Large intestine (tissue), 3 donors: ENCODE measurements around the gene FXR1. TPM values are rescaled to one million over a fixed set of nuclear protein-coding genes. Genes with fewer than 3 reads are reported as not detected.
"Not testable (repeated sequence)": the region's sequence is repeated elsewhere in the genome, so short reads cannot be mapped to it uniquely, and the experiment has no call there.

Experiments used
- DNase-seq, 2 donors: peaks; one replicate each; pipeline versions ENCODE4 v3.0.0 to v3.0.0-alpha.2; 2013
- H3K27ac ChIP-seq: one replicate; pipeline ENCODE4 v1.5.1; 2013; ENCODE audit warnings: low read length
- H3K27me3 ChIP-seq: 2 replicates; pipeline ENCODE4 v1.6.1; 2013; ENCODE audit warnings: low read length; ENCODE audit not compliant: control insufficient read depth, insufficient read depth
- H3K36me3 ChIP-seq: 2 replicates; pipeline ENCODE4 v1.6.1; 2013; ENCODE audit warnings: low read length; ENCODE audit not compliant: control insufficient read depth, insufficient read depth
- H3K4me1 ChIP-seq: one replicate; pipeline ENCODE4 v1.6.1; 2013; ENCODE audit warnings: low read length; ENCODE audit not compliant: control insufficient read depth, insufficient read depth
- H3K4me3 ChIP-seq: one replicate; pipeline ENCODE4 v1.5.1; 2013; ENCODE audit warnings: low read length
- H3K9me3 ChIP-seq: one replicate; pipeline ENCODE4 v1.6.1; 2013; ENCODE audit warnings: mild to moderate bottlenecking, low read depth, low read length, moderate library complexity; ENCODE audit not compliant: control insufficient read depth
- WGBS: methylation state at CpG from one replicate; pipeline ENCODE4 v1.1.5; 2013; ENCODE audit warnings: low lambda C conversion rate; ENCODE audit not compliant: insufficient coverage; 5-methylcytosine and 5-hydroxymethylcytosine counted together
- polyA plus RNA-seq: library from polyadenylated mRNA; unstranded; fragments of 120-200 nt; gene quantifications from one replicate; pipeline ENCODE4 v1.2.1, GENCODE V29; 2013

Gene FXR1
- polyA plus RNA-seq, 1 donor, result 152 TPM

GRCh38 chr3:181002331-181002730, 89.9 kb downstream of the FXR1 start:
- not testable (repeated sequence) for H3K27me3 ChIP-seq, H3K4me1 ChIP-seq, H3K4me3 ChIP-seq, DNase-seq, H3K36me3 ChIP-seq, H3K9me3 ChIP-seq, H3K27ac ChIP-seq
- WGBS, result no CpG with 5 or more reads among the region's 4 CpGs

DNA sequence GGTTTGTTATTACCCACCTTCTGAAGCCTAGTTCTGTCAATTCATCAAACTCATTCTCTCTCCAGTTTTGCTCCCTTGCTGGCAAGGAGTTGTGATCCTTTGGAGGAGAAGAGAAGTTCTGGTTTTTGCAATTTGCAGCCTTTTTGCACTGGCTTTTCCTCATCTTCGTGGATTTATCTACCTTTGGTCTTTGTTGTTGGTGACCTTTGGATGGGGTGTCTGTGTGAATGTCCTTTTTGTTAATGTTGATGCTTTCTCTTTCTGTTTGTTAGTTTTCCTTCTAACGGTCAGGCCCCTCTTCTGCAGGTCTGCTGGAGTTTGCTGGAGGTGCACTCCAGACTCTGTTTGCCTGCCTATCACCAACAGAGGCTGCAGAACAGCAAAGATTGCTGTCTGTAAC, 91.0 kb downstream of the FXR1 start:
- not testable (repeated sequence) for H3K27ac ChIP-seq, H3K36me3 ChIP-seq, H3K4me3 ChIP-seq, H3K4me1 ChIP-seq, H3K9me3 ChIP-seq, H3K27me3 ChIP-seq, DNase-seq
- no CpG with 5 or more reads among the region's 2 CpGs for WGBS

DNA sequence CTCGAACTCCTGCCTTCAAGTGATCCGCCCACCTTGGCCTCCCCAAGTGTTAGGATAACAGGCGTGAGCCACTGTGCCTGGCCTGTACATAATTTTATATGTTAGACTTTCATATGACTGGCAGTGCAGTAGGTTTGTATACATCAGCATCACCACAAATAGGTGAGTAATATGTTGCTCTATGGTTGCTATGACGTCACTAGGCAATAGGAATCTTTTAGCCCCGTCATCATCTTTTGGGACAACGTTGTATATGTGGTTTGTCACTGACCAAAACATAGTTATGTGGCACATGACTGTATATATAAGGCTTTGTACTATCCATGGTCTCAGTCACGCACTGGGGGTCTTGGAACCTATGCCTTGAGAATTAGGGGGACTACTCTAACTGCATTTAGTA, 94.1 kb downstream of the FXR1 start:
- H3K27me3 ChIP-seq, result no peaks in the 10 kb centered on the region
- WGBS, result 88% methylated on average over 1 of the region's 7 CpGs
- no peak for DNase-seq

GRCh38 chr3:181007262-181007661, 94.8 kb downstream of the FXR1 start:
- Histone ChIP-seq H3K4me3 (no peak overlapping the region), H3K4me1 (no peaks in the 10 kb centered on the region), H3K27me3 (no peaks in the 10 kb centered on the region), H3K9me3 (no peaks in the 10 kb centered on the region), H3K27ac (no peak overlapping the region), H3K36me3 (no peaks in the 10 kb centered on the region)
- WGBS, result no CpG with 5 or more reads among the region's 3 CpGs
- DNase-seq, result no peak

More for the DNA sequence above, 94.1 kb downstream of the FXR1 start:
- Histone ChIP-seq H3K27ac (no peak overlapping the region), H3K4me3 (no peak overlapping the region), H3K4me1 (no peaks in the 10 kb centered on the region), H3K36me3 (no peaks in the 10 kb centered on the region), H3K9me3 (no peaks in the 10 kb centered on the region)

DNA sequence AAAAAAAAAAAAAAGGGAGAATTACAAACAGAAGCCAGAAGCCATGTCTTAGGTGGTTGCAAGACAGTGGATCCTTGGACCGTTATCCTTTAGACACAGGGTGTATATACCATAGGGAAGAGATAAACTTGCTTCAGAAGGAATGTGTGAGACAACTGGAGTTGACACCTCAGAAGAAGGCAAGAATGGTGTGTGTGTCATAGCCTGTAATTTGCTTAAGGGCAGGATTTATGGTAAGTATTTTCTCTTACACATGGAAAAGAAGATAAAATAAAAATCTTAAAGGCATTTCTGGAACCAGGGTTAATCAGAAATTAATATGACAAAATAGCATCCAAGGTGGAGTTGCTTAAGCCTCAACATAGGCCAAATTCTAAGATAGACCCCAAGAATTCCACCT, 96.3 kb downstream of the FXR1 start:
- no peak for DNase-seq
- no peaks in the 10 kb centered on the region for H3K36me3 ChIP-seq
- H3K27ac ChIP-seq, result no peak overlapping the region
- WGBS, result no CpG with 5 or more reads among the region's 1 CpG
- H3K9me3 ChIP-seq, result no peaks in the 10 kb centered on the region
- no peak overlapping the region for H3K4me3 ChIP-seq
- no peaks in the 10 kb centered on the region for H3K4me1 ChIP-seq
- no peaks in the 10 kb centered on the region for H3K27me3 ChIP-seq

DNA sequence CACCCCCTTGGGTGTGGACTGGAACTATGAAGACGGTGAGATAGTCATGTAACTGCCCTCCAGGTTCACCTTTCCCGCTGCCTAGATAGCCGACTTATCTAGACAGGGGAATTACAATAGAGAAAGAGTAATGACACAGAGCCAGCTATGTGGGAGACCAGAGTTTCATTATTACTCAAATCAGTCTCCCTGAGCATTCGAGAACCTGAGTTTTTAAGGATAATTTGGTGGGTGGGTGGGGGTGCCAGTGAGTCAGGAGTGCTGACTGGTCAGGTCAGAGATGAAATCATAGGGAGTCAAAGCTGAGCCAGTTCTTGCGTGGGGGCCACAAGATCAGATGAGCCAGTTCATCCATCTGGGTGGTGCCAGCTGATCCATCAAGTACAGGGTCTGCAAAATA, 96.8 kb downstream of the FXR1 start:
- Histone ChIP-seq H3K4me3 (no peak overlapping the region), H3K4me1 (no peaks in the 10 kb centered on the region), H3K27me3 (no peaks in the 10 kb centered on the region), H3K27ac (no peak overlapping the region), H3K9me3 (no peaks in the 10 kb centered on the region), H3K36me3 (no peaks in the 10 kb centered on the region)
- DNase-seq, result no peak
- no CpG with 5 or more reads among the region's 5 CpGs for WGBS

DNA sequence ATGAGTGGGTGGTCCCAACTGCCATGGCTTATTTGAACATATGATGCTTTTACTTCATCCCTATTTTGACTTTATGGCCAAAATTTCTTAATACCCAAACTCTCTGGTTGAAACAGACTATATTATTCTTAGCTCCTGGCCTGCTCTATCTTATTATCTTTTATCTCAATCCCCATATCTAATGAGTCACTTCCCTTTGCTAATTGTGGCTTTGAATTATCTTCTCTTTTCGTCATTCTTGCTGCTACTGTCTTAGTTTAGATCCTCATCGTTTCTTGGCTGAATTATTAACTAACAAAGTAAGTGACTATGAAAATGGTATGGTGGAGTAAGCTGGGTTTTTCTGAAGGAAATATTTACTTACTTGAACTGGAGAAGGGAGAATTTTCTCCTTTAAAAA, 105.2 kb downstream of the FXR1 start:
- no peak overlapping the region for H3K4me3 ChIP-seq
- no peaks in the 10 kb centered on the region for H3K4me1 ChIP-seq
- no peak overlapping the region for H3K27ac ChIP-seq
- DNase-seq, result no peak
- 40% methylated on average over 1 of the region's 2 CpGs for WGBS
- no peaks in the 10 kb centered on the region for H3K36me3 ChIP-seq
- H3K27me3 ChIP-seq, result no peaks in the 10 kb centered on the region
- H3K9me3 ChIP-seq, result no peaks in the 10 kb centered on the region

- Histone ChIP-seq H3K27ac (no peak overlapping the region), H3K27me3 (no peaks in the 10 kb centered on the region), H3K9me3 (peaks cover 7% of the 10 kb centered on the region), H3K4me1 (no peaks in the 10 kb centered on the region), H3K36me3 (no peaks in the 10 kb centered on the region), H3K4me3 (no peak overlapping the region)
- DNase-seq, result no peak
Measured at GRCh38 chr3:181025204-181025603, 112.7 kb downstream of the FXR1 start.

GRCh38 chr3:181030948-181031347, 118.5 kb downstream of the FXR1 start:
- Histone ChIP-seq H3K36me3 (no peaks in the 10 kb centered on the region), H3K9me3 (no peaks in the 10 kb centered on the region), H3K4me1 (no peaks in the 10 kb centered on the region), H3K4me3 (no peak overlapping the region), H3K27me3 (no peaks in the 10 kb centered on the region), H3K27ac (no peak overlapping the region)
- no peak for DNase-seq

Other genes with a start within 250 kb of the FXR1 start
- not detected for gene CCDC39, start 233.2 kb upstream of the FXR1 start, polyA plus RNA-seq
- gene DNAJC19, start 77.1 kb downstream of the FXR1 start, polyA plus RNA-seq, result 48.8 TPM